K562 (cell line): Measurements from ENCODE around the gene LRRIQ4. TPM values are rescaled to one million over a fixed set of nuclear protein-coding genes. Genes with fewer than 3 reads are reported as not detected.
A peak's percentile ranks its signal among the peaks of the same experiment; 100 is the strongest.

Experiments
- CHD7 ChIP-seq: fragments of 200-600 bp; sonication (generic); IDR thresholded peaks from one replicate; pipeline ENCODE4 v1.6.1; 2012; ENCODE audit warnings: mild to moderate bottlenecking, low read depth, low read length, inconsistent platforms
- EHMT2 ChIP-seq: fragments of 450-650 bp; IDR thresholded peaks from 2 replicates; pipeline ENCODE4 v1.6.1; 2018; ENCODE audit warnings: antibody characterized with exemption
- FOXP4 ChIP-seq: sonication (generic); formaldehyde crosslinking; IDR thresholded peaks from 2 replicates; pipeline ENCODE4 v1.8.0; 2022; ENCODE audit warnings: mild to moderate bottlenecking, missing genetic modification reagents, borderline replicate concordance
- KDM4B ChIP-seq, 2 experiments: fragments of 450-650 bp in 1 of 2; sonication (generic) in 1 of 2; IDR thresholded peaks; 2 replicates each; pipeline ENCODE4 v1.6.1; 2016 to 2017; ENCODE audit warnings: borderline replicate concordance in 2 of 2, antibody characterized with exemption in 1 of 2, low read depth in 1 of 2, mild to moderate bottlenecking in 1 of 2
- NCOA1 ChIP-seq: fragments of 450-650 bp; IDR thresholded peaks from 2 replicates; pipeline ENCODE4 v1.6.1; 2016; ENCODE audit warnings: low read depth
- NRF1 ChIP-seq, 2 experiments: fragments of 450-650 bp; IDR thresholded peaks in 1 of 2; conservative IDR thresholded peaks in 1 of 2; 2 replicates each; pipeline ENCODE4 v1.6.1; 2014; ENCODE audit warnings: mild to moderate bottlenecking in 2 of 2
- POLR2A ChIP-seq: fragments of 450-650 bp; conservative IDR thresholded peaks from 2 replicates; pipeline ENCODE4 v1.6.1; 2016
- TAF15 ChIP-seq: fragments of 200-400 bp; formaldehyde crosslinking; IDR thresholded peaks from 2 replicates; pipeline ENCODE4 v1.6.1; 2017; ENCODE audit warnings: mild to moderate bottlenecking, low read depth, low read length, moderate library complexity
- TAF7 ChIP-seq: fragments of 450-650 bp; IDR thresholded peaks from 2 replicates; pipeline ENCODE4 v1.6.1; 2016; ENCODE audit warnings: missing genetic modification characterization, missing compliant biosample characterization
- ZKSCAN1 ChIP-seq: fragments of 150-350 bp; IDR thresholded peaks from 2 replicates; pipeline ENCODE4 v1.6.1; 2016; ENCODE audit warnings: low read depth, low read length
- polyA plus RNA-seq, 8 experiments: library from polyadenylated mRNA; depleted of rRNA in 4 of 8; stranded (reverse) in 5 of 8; unstranded in 3 of 8; fragments of >200 nt; fragmentation: Nextera tagmentation in 2 of 8; fragmentation: Illumina TruSeq in 1 of 8; extraction: Ambion mirVana in 2 of 8; extraction: Trizol in 1 of 8; gene quantifications; 2 replicates each; pipeline versions ENCODE4 v1.2.1 to v1.2.3, GENCODE V29; 2011 to 2014; ENCODE audit warnings: inconsistent platforms in 1 of 8, missing spikeins in 1 of 8
- total RNA-seq, 7 experiments: library from RNA; depleted of rRNA in 6 of 7; stranded (reverse); fragments of >200 nt in 6 of 7; fragmentation: Illumina TruSeq in 2 of 7; extraction: Trizol in 2 of 7; gene quantifications; 2 replicates each; pipeline versions ENCODE4 v1.2.1 to v1.2.3, GENCODE V29; 2011 to 2021; ENCODE audit warnings: low replicate concordance in 1 of 7

The LRRIQ4 gene
- total and polyA plus RNA-seq, 9 of the 15 experiments (the other 6 are each of a cell fraction or from before 2014, with no cell fraction given) = not detected

GRCh38 chr3:169772897-169773816 lies 39.5 kb upstream of the LRRIQ4 start, which contains the start of gene MYNN (continued):
- TF ChIP-seq KDM4B (IDR thresholded peaks at IDR 0.05; ENCODE audit: borderline replicate concordance in 2 of 2, low read depth in 1 of 2) (peak in 1 of 2 experiments; percentile 89; a peak in 1 of 4 replicates), NRF1 (conservative IDR thresholded peaks at IDR 0.05 in 1 of 2, IDR thresholded peaks at IDR 0.05 in 1 of 2) (no peak), NCOA1 (peak; percentile 17; the same call in 1 of the 2 replicates), TAF15 (no peak), EHMT2 (no peak), CHD7 (no peak), POLR2A (peak; percentile 99), FOXP4 (CRISPR knock-in tag) (peak; percentile 64; the same call in 1 of the 2 replicates), ZKSCAN1 (0 out of 2 replicates have a peak, but pooled peaks have one; percentile 9), TAF7 (peak; percentile 78)
